Measurements from ENCODE around the gene PIK3C2G. TPM values are rescaled to one million over a fixed set of nuclear protein-coding genes. Genes with fewer than 3 reads are reported as not detected.

PIK3C2G gene
- total RNA-seq, 1 donor: not detected

GRCh38 chr12:18629445-18629844, 368.1 kb downstream of the PIK3C2G start:
- DNase-seq (ENCODE audit: low read depth in 2 of 3, low spot score in 2 of 3): no peak

GRCh38 chr12:18629916-18630315, 368.6 kb downstream of the PIK3C2G start:
- DNase-seq (ENCODE audit: low read depth in 2 of 3, low spot score in 2 of 3): no peak

GRCh38 chr12:18631339-18631738, 370.0 kb downstream of the PIK3C2G start:
- no peak for DNase-seq (ENCODE audit: low read depth in 2 of 3, low spot score in 2 of 3)

GRCh38 chr12:18632848-18633247, 371.5 kb downstream of the PIK3C2G start:
- DNase-seq (ENCODE audit: low read depth in 2 of 3, low spot score in 2 of 3): no peak

DNA sequence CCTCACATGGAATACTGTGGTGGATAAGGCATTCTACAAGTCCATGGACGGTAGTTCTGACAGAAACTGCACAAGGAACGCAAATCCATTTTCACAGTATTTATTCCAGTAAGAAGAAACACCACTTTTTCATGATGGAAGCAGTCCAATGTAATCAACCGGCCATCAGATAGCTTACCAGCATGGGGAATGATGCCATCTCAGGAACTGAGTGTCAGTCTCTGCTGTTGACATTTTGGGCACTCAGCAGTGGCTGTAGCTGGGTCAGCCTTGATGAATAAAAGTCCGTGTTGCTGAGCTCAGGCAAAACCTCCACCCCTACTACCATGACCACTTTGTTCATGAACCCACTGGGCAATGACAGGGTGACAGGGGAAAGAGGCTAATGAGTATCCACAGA, 373.1 kb downstream of the PIK3C2G start:
- DNase-seq (ENCODE audit: low read depth in 2 of 3, low spot score in 2 of 3): no peak

DNA sequence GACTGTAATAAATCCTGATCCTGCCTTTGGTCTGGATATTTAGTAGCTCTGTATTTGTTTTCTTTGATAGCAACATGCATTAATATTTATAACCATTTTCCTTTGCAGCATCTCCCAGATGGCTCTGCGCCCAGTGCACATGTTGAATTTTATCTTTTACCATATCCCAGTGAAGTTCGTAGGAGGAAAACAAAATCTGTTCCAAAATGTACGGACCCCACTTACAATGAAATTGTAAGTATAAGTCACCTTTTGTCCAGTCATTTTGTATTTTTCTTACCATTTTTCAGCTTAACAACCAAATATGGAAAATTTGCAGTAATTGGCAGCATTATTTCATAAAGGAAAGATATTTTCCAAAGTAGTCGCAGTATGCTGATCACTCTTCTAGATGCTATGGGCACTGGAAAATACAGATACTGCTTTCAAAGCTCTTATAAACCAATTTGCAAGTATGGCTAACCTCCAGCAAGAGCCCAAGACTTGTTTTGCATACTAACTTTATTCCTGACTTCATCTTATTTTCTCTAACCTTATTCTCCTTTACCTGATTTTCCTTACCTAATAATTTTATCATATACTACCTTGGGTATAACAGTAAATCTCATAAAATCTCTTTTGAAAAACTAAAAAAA, 379.1 kb downstream of the PIK3C2G start:
- DNase-seq (ENCODE audit: low read depth in 2 of 3, low spot score in 2 of 3): no peak

DNA sequence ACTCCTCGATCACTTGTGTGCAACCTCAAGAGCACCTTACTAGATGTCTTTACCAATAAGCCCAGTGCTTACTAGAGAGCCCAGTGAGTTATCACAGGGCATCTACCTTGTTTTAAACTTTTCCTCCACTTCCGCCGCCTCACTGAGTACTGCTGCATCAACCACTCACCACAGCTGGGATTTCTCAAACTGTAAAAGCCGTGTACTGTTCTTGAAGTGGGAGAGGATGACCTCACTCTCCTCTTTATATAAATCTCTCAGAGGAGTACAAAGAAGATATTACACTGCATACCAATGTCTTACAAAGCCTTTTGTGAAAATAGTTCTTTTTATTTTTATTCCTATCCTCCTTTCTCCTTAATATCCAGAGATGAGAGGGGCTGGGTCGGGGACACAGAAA, 382.4 kb downstream of the PIK3C2G start:
- DNase-seq (ENCODE audit: low read depth in 2 of 3, low spot score in 2 of 3): no peak

GRCh38 chr12:18644564-18644963, 383.2 kb downstream of the PIK3C2G start:
- no peak for DNase-seq (ENCODE audit: low read depth in 2 of 3, low spot score in 2 of 3)

DNA sequence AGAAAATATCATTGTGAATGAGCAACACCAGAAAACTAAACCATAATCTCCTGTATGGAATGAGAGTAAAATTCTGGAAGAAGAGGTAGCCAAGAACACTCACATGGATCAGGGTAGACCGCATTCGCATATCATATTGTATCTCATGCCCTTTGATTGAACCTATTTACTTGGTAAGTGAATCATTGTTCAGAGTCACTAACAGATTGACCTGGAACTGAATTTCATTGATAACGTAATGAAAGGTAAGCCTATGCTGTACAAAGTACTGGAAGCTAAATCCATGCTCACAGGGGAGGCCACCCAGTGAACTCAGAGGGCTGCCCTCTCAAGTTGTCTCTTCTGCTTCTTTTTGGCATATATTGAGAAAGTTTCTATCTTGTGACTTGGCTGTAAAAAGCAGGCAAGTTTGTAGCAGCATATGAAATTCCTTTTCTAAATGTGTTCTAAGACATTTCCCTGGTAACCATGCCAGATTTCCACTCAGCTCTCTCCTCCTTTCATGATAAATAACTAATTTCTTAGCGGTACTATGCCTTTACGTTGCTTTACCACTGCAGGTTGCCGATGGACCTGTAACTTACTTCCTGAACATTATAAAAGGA, 385.1 kb downstream of the PIK3C2G start:
- no peak for DNase-seq (ENCODE audit: low read depth in 2 of 3, low spot score in 2 of 3)

GRCh38 chr12:18651525-18651924, 390.2 kb downstream of the PIK3C2G start:
- DNase-seq (ENCODE audit: low read depth in 2 of 3, low spot score in 2 of 3): no peak

GRCh38 chr12:18652596-18652995, 391.3 kb downstream of the PIK3C2G start:
- no peak for DNase-seq (ENCODE audit: low read depth in 2 of 3, low spot score in 2 of 3)

DNA sequence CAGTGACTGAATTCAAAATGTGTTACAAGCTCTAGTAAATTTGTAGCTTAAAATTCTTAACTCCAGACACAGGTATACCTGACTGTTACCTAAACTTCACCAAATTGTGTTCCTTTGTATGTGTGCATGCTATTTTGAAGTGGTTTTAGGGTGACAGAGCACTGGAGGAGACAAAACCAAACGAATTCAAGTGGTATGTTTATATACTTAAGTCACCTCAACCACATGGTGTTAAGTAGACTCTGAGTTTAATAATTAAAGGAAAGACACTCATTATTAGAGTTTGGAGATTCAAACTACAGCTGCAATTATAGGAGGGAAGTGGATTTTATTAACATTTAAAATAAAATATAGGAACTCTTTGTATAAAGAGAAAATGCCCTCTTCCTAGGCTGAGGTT, 392.1 kb downstream of the PIK3C2G start:
- no peak for DNase-seq (ENCODE audit: low read depth in 2 of 3, low spot score in 2 of 3)

DNA sequence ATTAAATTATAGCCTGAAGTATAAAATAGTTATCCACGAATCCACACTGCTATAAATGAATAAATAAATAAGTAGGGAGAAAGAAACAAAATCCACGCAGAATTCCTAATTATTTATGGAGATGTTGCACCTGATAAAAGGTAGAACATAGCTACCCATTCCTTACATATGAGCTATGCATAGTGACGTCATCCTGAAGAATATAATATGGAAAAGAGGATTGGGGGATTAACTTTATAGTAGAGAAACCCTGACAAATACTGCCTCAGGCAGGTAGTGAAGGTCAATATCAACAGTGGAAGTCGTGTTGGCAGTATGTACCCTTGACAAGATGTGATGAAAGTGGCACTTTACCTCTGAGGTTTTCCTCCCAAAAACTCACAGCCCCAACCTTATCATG, 394.0 kb downstream of the PIK3C2G start:
- no peak for DNase-seq (ENCODE audit: low read depth in 2 of 3, low spot score in 2 of 3)

DNA sequence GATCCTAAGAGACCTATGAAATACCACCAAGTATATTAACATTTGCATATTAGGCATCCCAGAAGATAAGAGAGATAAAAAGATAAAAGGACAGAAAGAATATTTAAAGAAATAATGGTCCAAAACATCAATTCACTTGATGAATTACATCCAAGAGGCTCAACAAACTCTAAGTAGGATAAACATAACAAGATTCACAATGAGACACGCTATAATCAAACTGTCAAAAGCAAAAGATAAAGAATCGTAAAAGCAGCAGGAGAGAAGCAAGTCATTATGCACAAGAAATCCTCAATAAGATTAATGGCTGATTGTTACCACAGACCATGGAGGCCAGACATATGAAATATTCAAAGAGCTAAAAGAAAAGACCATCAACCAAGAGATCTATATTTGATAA, 396.9 kb downstream of the PIK3C2G start:
- no peak for DNase-seq (ENCODE audit: low read depth in 2 of 3, low spot score in 2 of 3)

DNA sequence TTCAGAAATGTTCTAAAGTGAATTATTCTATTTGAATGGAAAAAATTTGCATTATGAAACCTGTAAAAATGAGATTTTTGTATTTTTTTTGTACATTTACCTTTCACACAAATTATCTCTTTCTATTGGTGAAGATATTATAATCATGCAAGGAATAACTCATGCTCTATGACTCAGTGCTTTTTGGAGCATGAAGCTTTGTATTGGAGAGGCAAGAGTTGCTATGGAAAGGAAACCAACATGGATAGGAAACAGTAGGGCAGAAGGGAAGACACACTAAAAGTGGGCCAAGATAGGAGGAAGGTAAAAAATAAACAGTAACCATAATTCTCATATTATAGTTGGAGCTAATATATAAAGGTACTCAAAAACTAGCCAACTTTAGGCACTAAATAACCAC, 397.5 kb downstream of the PIK3C2G start:
- DNase-seq (ENCODE audit: low read depth in 2 of 3, low spot score in 2 of 3): no peak

GRCh38 chr12:18676141-18676540, 414.8 kb downstream of the PIK3C2G start:
- DNase-seq (ENCODE audit: low read depth in 2 of 3, low spot score in 2 of 3): no peak

DNA sequence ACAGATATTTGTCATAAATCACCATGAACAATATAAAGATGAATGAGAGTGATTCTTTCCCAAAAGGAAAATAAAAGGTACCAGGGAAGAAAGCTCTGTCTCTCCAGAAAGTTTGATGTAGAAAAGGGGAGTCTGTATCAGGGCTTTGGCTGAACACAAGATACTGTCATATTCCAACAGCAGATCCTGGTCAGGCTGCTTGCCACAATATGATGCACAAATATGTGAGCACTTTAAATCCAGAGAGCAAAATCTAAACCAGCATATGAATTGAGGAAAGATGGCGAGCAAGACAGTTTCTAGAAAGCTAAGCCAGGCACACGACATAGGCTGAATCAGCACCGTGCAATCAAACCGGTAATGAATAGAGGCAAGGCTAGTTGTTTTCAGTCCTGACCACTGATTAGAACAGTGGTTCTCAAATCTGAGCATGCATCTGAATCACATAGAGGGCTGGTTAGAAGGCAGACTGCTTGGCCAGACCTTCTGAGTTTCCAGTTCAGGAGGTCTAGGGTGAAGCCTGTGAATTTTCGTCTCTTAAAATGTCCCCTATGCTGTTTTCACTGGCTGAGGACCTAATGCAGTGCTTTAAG, 415.8 kb downstream of the PIK3C2G start:
- no peak for DNase-seq (ENCODE audit: low read depth in 2 of 3, low spot score in 2 of 3)

- DNase-seq (ENCODE audit: low read depth in 2 of 3, low spot score in 2 of 3): no peak
Measured at GRCh38 chr12:18681818-18682217, 420.5 kb downstream of the PIK3C2G start.

DNA sequence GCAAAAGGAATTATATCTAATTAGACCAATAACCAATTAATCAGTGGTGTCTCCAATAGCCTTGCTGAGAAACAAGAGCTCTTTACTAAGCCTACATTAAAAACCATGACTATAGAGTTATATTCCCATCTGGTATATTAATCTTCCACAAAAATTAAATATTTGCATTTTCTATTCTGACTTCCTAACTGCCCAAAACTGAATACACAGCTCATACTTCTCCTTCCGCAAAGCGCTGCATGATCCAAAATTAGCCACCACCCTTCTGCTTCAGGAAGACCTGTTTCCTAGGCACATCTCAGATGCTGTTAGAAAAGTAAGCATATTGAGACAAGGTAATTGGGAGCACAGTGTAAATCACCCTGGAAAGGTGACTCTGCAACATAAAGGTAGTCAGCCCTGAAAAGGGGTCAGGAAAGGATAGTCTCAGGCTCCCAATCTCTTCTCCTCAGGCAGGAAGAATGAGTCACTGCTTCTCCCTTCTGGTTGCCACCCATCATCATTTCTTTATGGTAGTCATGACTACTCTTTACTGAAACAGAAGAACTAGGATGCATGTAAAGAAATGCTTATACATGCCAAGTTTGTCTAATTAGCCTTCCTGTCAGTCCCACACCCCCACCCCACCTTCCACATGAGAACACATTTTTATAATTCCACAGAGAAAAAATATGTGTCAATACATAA, 422.2 kb downstream of the PIK3C2G start:
- peak in 2 of 3 donors; percentile 37 to 49 for DNase-seq (ENCODE audit: low read depth in 2 of 3, low spot score in 2 of 3)

- DNase-seq (ENCODE audit: low read depth in 2 of 3, low spot score in 2 of 3): no peak
Measured at GRCh38 chr12:18684430-18684829, 423.1 kb downstream of the PIK3C2G start.

GRCh38 chr12:18689771-18690170, 428.5 kb downstream of the PIK3C2G start:
- no peak for DNase-seq (ENCODE audit: low read depth in 2 of 3, low spot score in 2 of 3)

GRCh38 chr12:18690653-18691052, 429.3 kb downstream of the PIK3C2G start:
- DNase-seq (ENCODE audit: low read depth in 2 of 3, low spot score in 2 of 3): no peak
